ENCODE results near the gene AMOTL2.

GRCh38 chr3:134334231-134334900, 39.9 kb downstream of the AMOTL2 start:
- TF ChIP-seq, protein P1, sequence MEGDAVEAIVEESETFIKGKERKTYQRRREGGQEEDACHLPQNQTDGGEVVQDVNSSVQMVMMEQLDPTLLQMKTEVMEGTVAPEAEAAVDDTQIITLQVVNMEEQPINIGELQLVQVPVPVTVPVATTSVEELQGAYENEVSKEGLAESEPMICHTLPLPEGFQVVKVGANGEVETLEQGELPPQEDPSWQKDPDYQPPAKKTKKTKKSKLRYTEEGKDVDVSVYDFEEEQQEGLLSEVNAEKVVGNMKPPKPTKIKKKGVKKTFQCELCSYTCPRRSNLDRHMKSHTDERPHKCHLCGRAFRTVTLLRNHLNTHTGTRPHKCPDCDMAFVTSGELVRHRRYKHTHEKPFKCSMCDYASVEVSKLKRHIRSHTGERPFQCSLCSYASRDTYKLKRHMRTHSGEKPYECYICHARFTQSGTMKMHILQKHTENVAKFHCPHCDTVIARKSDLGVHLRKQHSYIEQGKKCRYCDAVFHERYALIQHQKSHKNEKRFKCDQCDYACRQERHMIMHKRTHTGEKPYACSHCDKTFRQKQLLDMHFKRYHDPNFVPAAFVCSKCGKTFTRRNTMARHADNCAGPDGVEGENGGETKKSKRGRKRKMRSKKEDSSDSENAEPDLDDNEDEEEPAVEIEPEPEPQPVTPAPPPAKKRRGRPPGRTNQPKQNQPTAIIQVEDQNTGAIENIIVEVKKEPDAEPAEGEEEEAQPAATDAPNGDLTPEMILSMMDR (IDR thresholded peaks at IDR 0.05; ENCODE audit: extremely low read depth in 1 of 2, insufficient read depth in 1 of 2, low read depth in 1 of 2, low read length in 2 of 2), result no peak
- TF ChIP-seq POLR2AphosphoS5 (IDR thresholded peaks at IDR 0.05; ENCODE audit: insufficient read depth, low read depth, low read length) (no peak), POLR2A (IDR thresholded peaks at IDR 0.05; ENCODE audit: low read depth, low read length) (no peak), JUN (IDR thresholded peaks at IDR 0.05; ENCODE audit: borderline replicate concordance, insufficient read depth, insufficient read length, low read depth) (no peak), MAX (IDR thresholded peaks at IDR 0.05; ENCODE audit: insufficient read depth, insufficient read length) (no peak), EZH2 (IDR thresholded peaks at IDR 0.05; ENCODE audit: borderline replicate concordance, low read depth, low read length, severe bottlenecking) (no peak), MYC (IDR thresholded peaks at IDR 0.05; ENCODE audit: low read depth, low read length) (no peak), GATA2 (IDR thresholded peaks at IDR 0.05; ENCODE audit: insufficient read depth, insufficient read length, low read depth, low read length) (no peak)

All from endothelial cell of umbilical vein (primary cell).